ENCODE results near the gene GNAI2. TPM values are rescaled to one million over a fixed set of nuclear protein-coding genes. Genes with fewer than 3 reads are reported as not detected.

GNAI2 gene
- polyA plus RNA-seq, 1 of the 3 experiments (the other 2 are of a cell fraction), result 649 TPM

DNA sequence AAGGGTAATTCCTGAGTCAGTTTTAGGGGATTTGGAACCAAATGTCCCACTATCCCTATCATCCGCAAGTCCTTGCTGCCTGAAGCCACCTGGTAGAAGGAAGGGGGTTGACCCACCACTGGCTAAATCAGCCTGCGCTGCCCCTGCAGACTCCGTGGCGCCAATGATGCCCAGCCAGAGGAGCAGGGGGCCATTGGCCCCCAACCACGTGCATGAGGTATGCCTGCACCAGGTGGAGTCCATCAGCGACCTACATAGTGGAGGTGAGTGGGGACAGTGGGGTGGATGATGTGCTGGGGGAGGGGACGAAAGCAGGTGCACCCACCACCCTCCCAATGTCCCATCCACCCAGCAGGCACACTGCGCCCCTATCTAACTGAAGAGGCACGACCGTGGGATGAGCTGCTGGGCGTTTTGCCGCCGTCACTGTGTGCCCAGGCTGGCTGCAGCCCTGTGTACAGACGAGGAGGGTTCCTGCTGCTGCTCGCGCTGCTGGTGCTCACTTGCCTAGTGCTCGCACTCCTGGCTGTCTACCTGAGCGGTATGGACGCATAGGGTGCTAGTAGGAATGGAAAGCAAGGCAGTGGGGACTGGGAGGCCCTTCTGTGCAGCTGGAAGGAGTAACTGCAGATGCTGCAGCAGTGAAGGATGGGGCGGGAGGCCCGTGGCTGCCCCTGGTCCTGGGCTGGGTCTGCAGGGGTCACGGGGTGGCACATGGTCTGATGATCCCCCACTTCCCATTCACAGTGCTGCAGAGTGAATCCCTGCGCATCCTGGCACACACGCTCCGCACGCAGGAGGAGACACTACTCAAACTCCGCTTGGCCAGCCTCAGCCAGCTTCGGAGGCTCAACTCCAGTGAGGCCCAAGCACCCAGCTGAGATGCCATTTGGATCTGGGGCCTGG lies 50.6 kb downstream of the GNAI2 start (continued):
- TF ChIP-seq, protein P1, sequence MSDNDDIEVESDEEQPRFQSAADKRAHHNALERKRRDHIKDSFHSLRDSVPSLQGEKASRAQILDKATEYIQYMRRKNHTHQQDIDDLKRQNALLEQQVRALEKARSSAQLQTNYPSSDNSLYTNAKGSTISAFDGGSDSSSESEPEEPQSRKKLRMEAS (IDR thresholded peaks at IDR 0.05; ENCODE audit: low read depth), result no peak
- TF ChIP-seq FOXM1 (IDR thresholded peaks at IDR 0.05; ENCODE audit: low read depth) (no peak), TCF12 (IDR thresholded peaks at IDR 0.05) (no peak), GABPA (IDR thresholded peaks at IDR 0.05; ENCODE audit: low read depth) (no peak), CHD2 (IDR thresholded peaks at IDR 0.05; ENCODE audit: low read length, partially characterized antibody) (no peak), MEF2A (IDR thresholded peaks at IDR 0.05; ENCODE audit: borderline replicate concordance, low read depth) (no peak)
- TF ChIP-seq, protein P2, sequence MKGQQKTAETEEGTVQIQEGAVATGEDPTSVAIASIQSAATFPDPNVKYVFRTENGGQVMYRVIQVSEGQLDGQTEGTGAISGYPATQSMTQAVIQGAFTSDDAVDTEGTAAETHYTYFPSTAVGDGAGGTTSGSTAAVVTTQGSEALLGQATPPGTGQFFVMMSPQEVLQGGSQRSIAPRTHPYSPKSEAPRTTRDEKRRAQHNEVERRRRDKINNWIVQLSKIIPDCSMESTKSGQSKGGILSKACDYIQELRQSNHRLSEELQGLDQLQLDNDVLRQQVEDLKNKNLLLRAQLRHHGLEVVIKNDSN (IDR thresholded peaks at IDR 0.05; ENCODE audit: borderline replicate concordance, low read depth), result no peak
- TF ChIP-seq, protein P3, sequence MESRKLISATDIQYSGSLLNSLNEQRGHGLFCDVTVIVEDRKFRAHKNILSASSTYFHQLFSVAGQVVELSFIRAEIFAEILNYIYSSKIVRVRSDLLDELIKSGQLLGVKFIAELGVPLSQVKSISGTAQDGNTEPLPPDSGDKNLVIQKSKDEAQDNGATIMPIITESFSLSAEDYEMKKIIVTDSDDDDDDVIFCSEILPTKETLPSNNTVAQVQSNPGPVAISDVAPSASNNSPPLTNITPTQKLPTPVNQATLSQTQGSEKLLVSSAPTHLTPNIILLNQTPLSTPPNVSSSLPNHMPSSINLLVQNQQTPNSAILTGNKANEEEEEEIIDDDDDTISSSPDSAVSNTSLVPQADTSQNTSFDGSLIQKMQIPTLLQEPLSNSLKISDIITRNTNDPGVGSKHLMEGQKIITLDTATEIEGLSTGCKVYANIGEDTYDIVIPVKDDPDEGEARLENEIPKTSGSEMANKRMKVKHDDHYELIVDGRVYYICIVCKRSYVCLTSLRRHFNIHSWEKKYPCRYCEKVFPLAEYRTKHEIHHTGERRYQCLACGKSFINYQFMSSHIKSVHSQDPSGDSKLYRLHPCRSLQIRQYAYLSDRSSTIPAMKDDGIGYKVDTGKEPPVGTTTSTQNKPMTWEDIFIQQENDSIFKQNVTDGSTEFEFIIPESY (IDR thresholded peaks at IDR 0.05; ENCODE audit: borderline replicate concordance, low read depth), result no peak

DNA sequence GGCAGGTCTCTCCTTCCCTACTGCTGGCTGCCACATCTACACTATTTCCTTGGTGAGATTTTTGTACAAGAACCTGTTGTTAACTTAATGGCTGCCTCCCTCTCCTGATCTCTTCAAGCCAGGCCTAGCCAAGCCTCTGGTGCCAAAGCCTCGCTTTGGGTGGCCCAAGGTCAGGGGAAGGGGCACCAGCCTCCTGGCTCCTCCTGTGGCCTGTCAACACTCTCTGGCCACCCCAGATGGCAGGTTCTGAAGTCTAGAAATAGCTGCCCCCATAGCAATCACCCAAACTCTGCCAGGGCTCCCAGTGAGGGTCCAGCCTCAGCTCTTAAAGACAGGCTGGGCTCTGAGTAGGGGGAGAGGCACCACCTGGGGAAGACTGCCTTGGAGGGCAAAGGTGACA lies 51.3 kb downstream of the GNAI2 start:
- Histone ChIP-seq H3K27me3 (ENCODE audit: insufficient read depth) (no peaks in the 10 kb centered on the region), H3K4me3 (ENCODE audit: low read depth in 2 of 2, low read length in 1 of 2) (no peak overlapping the region), H3K36me3 (replicated peaks in 1 of 2; ENCODE audit: control insufficient read depth in 1 of 2, insufficient read depth in 2 of 2, low read length in 1 of 2) (peaks cover 3 to 29% of the 10 kb centered on the region in 2 experiments), H3K9ac (no peak overlapping the region), H3K4me2 (no peak overlapping the region), H3F3A (replicated peaks; ENCODE audit: insufficient read depth) (peaks cover 3% of the 10 kb centered on the region), H3K4me1 (ENCODE audit: control insufficient read depth in 1 of 2, insufficient read depth in 2 of 2, low read depth in 1 of 2, low read length in 1 of 2) (peaks cover 0 to 8% of the 10 kb centered on the region in 2 experiments; a peak in 1 of 4 replicates), H3K27ac (ENCODE audit: low read depth in 2 of 2, low read length in 1 of 2) (no peak overlapping the region), H3K9me3 (no peaks in the 10 kb centered on the region), H3K9me2 (no peaks in the 10 kb centered on the region), H2AFZ (ENCODE audit: low read depth) (no peak overlapping the region), H3K79me2 (ENCODE audit: insufficient read depth) (peaks cover 20% of the 10 kb centered on the region), H4K20me1 (ENCODE audit: insufficient read depth) (no peaks in the 10 kb centered on the region)
- ChIA-PET POLR2A (no interaction called here), CTCF (interaction anchor here (0.8 to 2.6 kb wide), 5 partner anchors 12 to 40 kb away, joined by 3 to 11 read pairs (median 4); no protein-coding TSS in a partner anchor)
- 88% methylated on average over 1 of the region's 1 CpG for WGBS (ENCODE audit: low lambda C conversion rate)
- TF ChIP-seq, protein P4, sequence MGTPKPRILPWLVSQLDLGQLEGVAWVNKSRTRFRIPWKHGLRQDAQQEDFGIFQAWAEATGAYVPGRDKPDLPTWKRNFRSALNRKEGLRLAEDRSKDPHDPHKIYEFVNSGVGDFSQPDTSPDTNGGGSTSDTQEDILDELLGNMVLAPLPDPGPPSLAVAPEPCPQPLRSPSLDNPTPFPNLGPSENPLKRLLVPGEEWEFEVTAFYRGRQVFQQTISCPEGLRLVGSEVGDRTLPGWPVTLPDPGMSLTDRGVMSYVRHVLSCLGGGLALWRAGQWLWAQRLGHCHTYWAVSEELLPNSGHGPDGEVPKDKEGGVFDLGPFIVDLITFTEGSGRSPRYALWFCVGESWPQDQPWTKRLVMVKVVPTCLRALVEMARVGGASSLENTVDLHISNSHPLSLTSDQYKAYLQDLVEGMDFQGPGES (IDR thresholded peaks at IDR 0.05; ENCODE audit: low read depth, low read length), result no peak
- no peak for DNase-seq
